IPS DF 6.9 (cell line): ENCODE measurements around the gene MANEAL.

Source experiments
- DNase-seq: peaks from one replicate; pipeline ENCODE4 v3.0.0-alpha.2; 2013; ENCODE audit warnings: low read depth, low spot score
- H3K27ac ChIP-seq: one replicate; pipeline ENCODE4 v1.5.1; 2013; ENCODE audit warnings: low read length, control low read depth
- H3K27me3 ChIP-seq: 2 replicates; pipeline ENCODE4 v1.6.1; 2013; ENCODE audit warnings: mild to moderate bottlenecking, low read length; ENCODE audit not compliant: control insufficient read depth, insufficient read depth
- H3K36me3 ChIP-seq: 2 replicates; pipeline ENCODE4 v1.6.1; 2013; ENCODE audit warnings: low read length; ENCODE audit not compliant: control insufficient read depth, insufficient read depth
- H3K4me1 ChIP-seq: 2 replicates; pipeline ENCODE4 v1.6.1; 2013; ENCODE audit warnings: low read length; ENCODE audit not compliant: control insufficient read depth, insufficient read depth
- H3K4me3 ChIP-seq: 2 replicates; pipeline ENCODE4 v1.5.1; 2013; ENCODE audit warnings: mild to moderate bottlenecking, low read length
- H3K9me3 ChIP-seq: 2 replicates; pipeline ENCODE4 v1.6.1; 2013; ENCODE audit warnings: low read length, inconsistent platforms; ENCODE audit not compliant: control insufficient read depth, insufficient read depth
- WGBS: extraction: QIAGEN DNeasy Blood & Tissue Kit; methylation state at CpG from one replicate; pipeline ENCODE4 v1.1.7; 2013; ENCODE audit warnings: mixed read lengths, missing lambda C conversion rate; ENCODE audit not compliant: insufficient read length, insufficient coverage; 5-methylcytosine and 5-hydroxymethylcytosine counted together

MANEAL gene

DNA sequence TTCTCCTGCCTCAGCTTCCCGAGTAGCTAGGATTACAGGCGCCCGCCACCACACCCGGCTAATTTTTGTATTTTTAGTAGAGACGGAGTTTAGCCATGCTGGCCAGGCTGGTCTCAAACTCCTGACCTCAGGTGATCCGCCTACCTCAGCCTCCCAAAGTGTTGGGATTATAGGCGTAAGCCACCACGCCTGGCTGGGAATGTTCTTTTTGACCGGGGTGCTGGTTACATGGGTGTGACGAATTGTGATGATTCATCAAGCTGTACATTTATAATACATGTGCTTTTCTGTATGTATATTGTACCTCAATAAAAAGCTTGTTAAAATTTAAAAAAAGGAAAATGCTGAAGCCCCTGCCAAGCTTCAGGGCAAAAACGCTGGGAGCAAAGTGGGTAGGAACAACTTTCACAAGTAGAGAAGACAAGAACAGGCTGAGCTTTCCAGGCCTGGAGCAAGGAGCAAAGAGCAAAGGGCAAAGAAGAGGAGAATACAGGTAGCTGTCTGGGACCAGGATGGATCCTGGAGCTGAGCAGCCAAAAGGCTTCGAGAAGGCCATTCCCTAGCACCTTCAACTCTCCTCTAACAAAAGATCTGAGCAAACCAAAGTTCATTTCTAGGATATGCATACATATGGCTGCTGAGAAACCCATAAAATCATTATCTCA, 34.9 kb downstream of the MANEAL start:
- H3K4me3 ChIP-seq: no peak overlapping the region
- no CpG with 5 or more reads among the region's 12 CpGs for WGBS
- H3K9me3 ChIP-seq: no peaks in the 10 kb centered on the region
- H3K27me3 ChIP-seq: no peaks in the 10 kb centered on the region
- no peaks in the 10 kb centered on the region; the same call in 1 of the 2 replicates for H3K36me3 ChIP-seq
- no peak for DNase-seq
- no peak overlapping the region for H3K27ac ChIP-seq
- H3K4me1 ChIP-seq: no peaks in the 10 kb centered on the region

DNA sequence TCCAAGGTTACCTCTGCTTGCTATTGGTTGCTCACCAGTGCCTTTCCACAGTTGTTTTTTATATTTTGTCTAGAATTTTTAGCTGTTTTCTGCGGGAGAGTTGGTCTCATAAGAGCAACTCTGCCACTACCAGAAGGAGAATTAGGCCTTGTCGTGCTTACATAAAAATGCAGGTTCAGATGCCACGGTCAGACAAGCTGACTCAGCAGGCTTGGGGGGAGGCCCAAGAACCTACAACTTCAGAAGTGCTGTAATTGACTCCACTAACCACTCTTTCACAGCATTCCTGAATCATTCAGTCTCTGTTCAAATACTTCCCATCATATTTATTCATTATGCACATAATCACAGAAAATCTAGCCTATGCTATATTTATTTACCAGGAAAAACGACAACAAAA, 37.5 kb downstream of the MANEAL start:
- H3K9me3 ChIP-seq: no peaks in the 10 kb centered on the region
- no peak overlapping the region for H3K27ac ChIP-seq
- H3K4me1 ChIP-seq: no peaks in the 10 kb centered on the region
- peaks cover 5% of the 10 kb centered on the region; the same call in 1 of the 2 replicates for H3K36me3 ChIP-seq
- no peak overlapping the region for H3K4me3 ChIP-seq
- 100% methylated on average over 1 of the region's 4 CpGs for WGBS
- no peak for DNase-seq
- no peaks in the 10 kb centered on the region for H3K27me3 ChIP-seq

GRCh38 chr1:37831809-37832208, 38.2 kb downstream of the MANEAL start:
- H3K4me3 ChIP-seq: no peak overlapping the region
- WGBS: no CpG with 5 or more reads among the region's 2 CpGs
- H3K27me3 ChIP-seq: no peaks in the 10 kb centered on the region
- peaks cover 5% of the 10 kb centered on the region; the same call in 1 of the 2 replicates for H3K36me3 ChIP-seq
- H3K9me3 ChIP-seq: no peaks in the 10 kb centered on the region
- H3K27ac ChIP-seq: no peak overlapping the region
- DNase-seq: no peak
- H3K4me1 ChIP-seq: no peaks in the 10 kb centered on the region

DNA sequence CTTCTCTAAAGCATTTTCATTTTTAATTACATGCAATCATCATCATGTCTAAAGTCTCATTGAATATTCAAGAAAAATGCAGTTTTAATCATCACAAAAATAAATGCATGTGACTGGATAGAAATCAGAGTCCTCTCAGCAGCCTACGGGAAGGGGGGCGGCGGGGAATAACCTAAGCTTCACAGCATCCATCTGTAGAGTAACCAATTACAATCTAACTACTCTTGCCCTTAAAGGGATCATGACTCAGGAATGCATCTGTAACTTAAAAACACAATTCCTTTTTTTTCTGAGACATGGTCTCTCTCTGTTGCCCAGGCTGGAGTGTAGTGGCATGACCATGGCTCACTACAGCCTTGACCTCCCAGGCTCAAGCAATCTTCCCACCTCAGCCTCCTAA, 43.1 kb downstream of the MANEAL start:
- Histone ChIP-seq H3K4me3 (no peak overlapping the region), H3K36me3 (peaks cover 13% of the 10 kb centered on the region; the same call in 1 of the 2 replicates), H3K27ac (no peak overlapping the region), H3K4me1 (no peaks in the 10 kb centered on the region), H3K27me3 (no peaks in the 10 kb centered on the region), H3K9me3 (no peaks in the 10 kb centered on the region)
- no CpG with 5 or more reads among the region's 3 CpGs for WGBS
- DNase-seq: no peak

DNA sequence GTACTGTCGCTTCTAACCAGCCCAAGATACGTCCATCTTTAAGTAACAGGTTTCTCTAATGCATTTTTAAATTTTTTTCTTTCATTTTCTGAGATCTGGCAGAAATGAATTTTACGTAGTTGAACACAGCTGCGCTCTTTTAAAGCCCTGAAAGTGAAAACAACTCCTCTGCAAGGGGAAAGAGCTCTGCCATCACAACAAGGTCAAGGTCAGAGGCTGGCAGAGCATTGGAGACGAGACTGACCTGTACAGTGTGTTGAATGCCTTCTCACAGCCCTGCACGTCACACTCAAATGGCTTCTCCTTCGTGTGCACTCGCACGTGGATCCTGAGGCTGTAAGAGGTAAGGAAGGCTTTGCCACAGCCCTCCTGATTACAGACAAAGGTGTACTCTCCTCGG, 46.0 kb downstream of the MANEAL start:
- WGBS: no CpG with 5 or more reads among the region's 10 CpGs
- H3K27me3 ChIP-seq: no peaks in the 10 kb centered on the region
- H3K36me3 ChIP-seq: peaks cover 9% of the 10 kb centered on the region; the same call in 1 of the 2 replicates
- no peak overlapping the region for H3K27ac ChIP-seq
- no peak overlapping the region for H3K4me3 ChIP-seq
- DNase-seq: no peak
- no peaks in the 10 kb centered on the region for H3K9me3 ChIP-seq
- H3K4me1 ChIP-seq: no peaks in the 10 kb centered on the region

GRCh38 chr1:37840711-37841110, 47.1 kb downstream of the MANEAL start:
- Histone ChIP-seq H3K4me1 (no peaks in the 10 kb centered on the region), H3K9me3 (no peaks in the 10 kb centered on the region), H3K27me3 (no peaks in the 10 kb centered on the region), H3K4me3 (no peak overlapping the region), H3K27ac (no peak overlapping the region), H3K36me3 (peaks cover 8% of the 10 kb centered on the region; the same call in 1 of the 2 replicates)
- WGBS: no CpG with 5 or more reads among the region's 1 CpG
- DNase-seq: no peak

DNA sequence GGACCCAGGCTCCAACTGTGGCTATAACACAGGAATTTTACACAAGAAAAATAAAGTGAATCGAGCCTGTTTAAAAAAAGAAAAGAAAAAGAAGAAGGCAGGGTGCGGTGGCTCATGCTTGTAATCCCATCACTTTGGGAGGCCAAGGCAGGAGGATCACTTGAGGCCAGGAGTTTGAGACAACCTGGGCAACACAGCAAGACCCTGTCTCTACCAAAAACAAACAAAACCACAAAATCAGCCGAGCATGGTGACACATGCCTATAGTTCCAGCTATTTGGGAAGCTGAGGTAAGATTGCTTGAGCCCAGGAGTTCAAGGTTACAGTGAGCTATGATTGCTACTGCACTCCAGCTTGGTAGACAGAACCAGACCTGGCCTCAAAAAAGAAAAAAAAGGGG, 48.0 kb downstream of the MANEAL start:
- H3K27me3 ChIP-seq: no peaks in the 10 kb centered on the region
- no peak overlapping the region for H3K27ac ChIP-seq
- no peak overlapping the region for H3K4me3 ChIP-seq
- peaks cover 8% of the 10 kb centered on the region; the same call in 1 of the 2 replicates for H3K36me3 ChIP-seq
- no peak for DNase-seq
- no peaks in the 10 kb centered on the region for H3K4me1 ChIP-seq
- WGBS: no CpG with 5 or more reads among the region's 3 CpGs
- H3K9me3 ChIP-seq: no peaks in the 10 kb centered on the region

DNA sequence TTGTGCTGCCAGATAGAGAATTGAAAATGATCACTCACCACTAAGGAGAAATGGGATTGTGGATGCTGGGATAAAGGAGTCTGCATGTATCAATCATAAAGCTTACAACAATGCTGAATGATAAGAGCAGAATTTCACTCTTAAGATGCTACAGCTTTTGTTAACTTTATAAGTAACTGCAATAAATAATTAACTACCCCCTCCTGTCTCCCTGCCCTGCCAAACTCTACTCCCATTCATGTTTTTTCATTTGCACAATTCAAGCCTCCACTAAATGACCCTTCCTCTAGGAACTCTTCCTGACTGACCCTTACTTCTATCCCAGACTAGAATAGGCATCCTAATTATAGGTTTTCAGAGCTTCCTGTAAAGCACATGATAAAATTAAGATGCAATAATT, 50.9 kb downstream of the MANEAL start:
- H3K4me3 ChIP-seq: no peak overlapping the region
- H3K36me3 ChIP-seq: peaks cover 3% of the 10 kb centered on the region; the same call in 1 of the 2 replicates
- no peak for DNase-seq
- no peak overlapping the region for H3K27ac ChIP-seq
- no peaks in the 10 kb centered on the region for H3K9me3 ChIP-seq
- no peaks in the 10 kb centered on the region for H3K4me1 ChIP-seq
- no peaks in the 10 kb centered on the region for H3K27me3 ChIP-seq

DNA sequence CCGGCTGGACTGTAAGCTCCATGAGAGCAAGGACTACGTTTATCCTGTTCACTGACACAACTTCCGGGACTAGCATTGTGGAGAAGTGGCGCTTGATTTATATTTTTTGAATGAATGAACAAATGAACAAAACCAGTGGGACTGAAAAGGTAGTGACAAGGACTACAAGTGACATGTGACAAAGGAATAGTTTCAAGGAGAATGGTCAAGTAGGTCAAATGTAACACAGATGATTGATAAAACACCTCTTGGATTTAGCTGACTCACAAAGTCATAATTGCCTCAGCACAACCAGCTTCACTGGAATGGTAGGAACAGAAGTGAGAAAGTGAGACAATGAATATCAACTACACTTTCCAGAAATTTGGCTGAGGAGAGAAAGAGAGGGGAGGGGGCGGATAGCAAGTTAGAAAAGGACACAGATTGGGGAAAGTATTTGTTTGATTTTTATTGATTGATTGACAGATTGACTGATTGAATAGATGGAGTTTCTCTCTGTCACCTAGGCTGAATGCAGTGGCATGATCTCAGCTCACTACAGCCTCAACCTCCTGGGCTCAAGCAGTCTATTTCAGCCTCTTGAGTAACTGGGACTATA, 51.5 kb downstream of the MANEAL start:
- Histone ChIP-seq H3K9me3 (no peaks in the 10 kb centered on the region), H3K27ac (no peak overlapping the region), H3K4me1 (no peaks in the 10 kb centered on the region), H3K27me3 (no peaks in the 10 kb centered on the region), H3K4me3 (no peak overlapping the region), H3K36me3 (no peaks in the 10 kb centered on the region)
- no CpG with 5 or more reads among the region's 5 CpGs for WGBS
- DNase-seq: no peak

DNA sequence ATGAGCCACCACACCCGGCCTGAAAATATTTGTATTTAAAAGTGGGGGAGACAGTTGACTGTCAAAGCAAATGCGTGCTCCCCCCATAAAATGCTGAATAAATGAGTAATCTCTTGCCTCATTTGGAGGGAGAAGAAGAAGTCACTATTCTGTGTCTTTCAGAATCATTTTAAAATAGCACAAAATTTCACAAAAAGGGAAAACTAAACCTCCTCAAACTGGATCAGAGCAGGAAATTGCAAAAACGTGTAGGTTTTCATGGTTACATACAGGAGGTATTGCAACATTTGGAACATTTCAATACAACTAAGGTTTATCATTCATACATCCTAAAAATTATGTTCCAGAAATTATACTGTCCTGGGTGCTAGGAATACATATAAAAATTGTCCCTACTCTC, 52.1 kb downstream of the MANEAL start:
- no peak overlapping the region for H3K4me3 ChIP-seq
- H3K36me3 ChIP-seq: no peaks in the 10 kb centered on the region
- H3K9me3 ChIP-seq: no peaks in the 10 kb centered on the region
- no peaks in the 10 kb centered on the region for H3K4me1 ChIP-seq
- no peak for DNase-seq
- no CpG with 5 or more reads among the region's 3 CpGs for WGBS
- no peak overlapping the region for H3K27ac ChIP-seq
- no peaks in the 10 kb centered on the region for H3K27me3 ChIP-seq
